ENCODE results near the gene CADM2. TPM values are rescaled to one million over a fixed set of nuclear protein-coding genes. Genes with fewer than 3 reads are reported as not detected.

The CADM2 gene
- total RNA-seq, 4 donors from 2014 or later: 0.13 to 4.3 (median 4.1) TPM

DNA sequence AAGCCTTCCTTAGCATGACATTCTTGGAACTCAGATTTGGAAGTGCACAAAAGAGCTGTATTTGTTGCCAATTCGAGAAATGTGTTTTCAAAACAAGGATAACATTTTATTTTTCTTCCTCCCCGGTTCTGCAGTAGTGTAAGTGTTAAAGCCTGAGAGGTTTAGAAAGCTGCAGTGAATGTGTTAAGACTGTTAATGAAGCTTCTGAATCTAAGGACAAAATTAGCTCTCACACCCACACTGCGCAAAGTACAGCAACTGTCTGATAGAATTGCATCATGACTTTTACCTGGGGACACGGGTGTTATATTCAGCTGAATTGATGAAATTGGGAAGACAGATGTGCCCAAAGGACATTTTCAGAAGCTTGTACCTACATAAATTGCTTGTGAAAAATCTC is 344.4 kb downstream of the CADM2 start:
- no peaks in the 10 kb centered on the region for H3K36me3 ChIP-seq
- H3K27ac ChIP-seq: no peak overlapping the region
- H3K27me3 ChIP-seq: no peaks in the 10 kb centered on the region
- intact Hi-C loops (cut with DNase I): no loop called here
- H3K9me3 ChIP-seq: no peaks in the 10 kb centered on the region
- WGBS, 2 donors: 68 to 72% methylated on average over 4 of the region's 4 CpGs
- no peak overlapping the region for H3K4me3 ChIP-seq (replicated peaks in 1 of 3)
- DNase-seq: no peak
- no peaks in the 10 kb centered on the region for H3K4me1 ChIP-seq
- no peak for TF ChIP-seq POLR2A (IDR thresholded peaks at IDR 0.05)
- TF ChIP-seq, protein P1, sequence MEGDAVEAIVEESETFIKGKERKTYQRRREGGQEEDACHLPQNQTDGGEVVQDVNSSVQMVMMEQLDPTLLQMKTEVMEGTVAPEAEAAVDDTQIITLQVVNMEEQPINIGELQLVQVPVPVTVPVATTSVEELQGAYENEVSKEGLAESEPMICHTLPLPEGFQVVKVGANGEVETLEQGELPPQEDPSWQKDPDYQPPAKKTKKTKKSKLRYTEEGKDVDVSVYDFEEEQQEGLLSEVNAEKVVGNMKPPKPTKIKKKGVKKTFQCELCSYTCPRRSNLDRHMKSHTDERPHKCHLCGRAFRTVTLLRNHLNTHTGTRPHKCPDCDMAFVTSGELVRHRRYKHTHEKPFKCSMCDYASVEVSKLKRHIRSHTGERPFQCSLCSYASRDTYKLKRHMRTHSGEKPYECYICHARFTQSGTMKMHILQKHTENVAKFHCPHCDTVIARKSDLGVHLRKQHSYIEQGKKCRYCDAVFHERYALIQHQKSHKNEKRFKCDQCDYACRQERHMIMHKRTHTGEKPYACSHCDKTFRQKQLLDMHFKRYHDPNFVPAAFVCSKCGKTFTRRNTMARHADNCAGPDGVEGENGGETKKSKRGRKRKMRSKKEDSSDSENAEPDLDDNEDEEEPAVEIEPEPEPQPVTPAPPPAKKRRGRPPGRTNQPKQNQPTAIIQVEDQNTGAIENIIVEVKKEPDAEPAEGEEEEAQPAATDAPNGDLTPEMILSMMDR (IDR thresholded peaks at IDR 0.05): no peak

DNA sequence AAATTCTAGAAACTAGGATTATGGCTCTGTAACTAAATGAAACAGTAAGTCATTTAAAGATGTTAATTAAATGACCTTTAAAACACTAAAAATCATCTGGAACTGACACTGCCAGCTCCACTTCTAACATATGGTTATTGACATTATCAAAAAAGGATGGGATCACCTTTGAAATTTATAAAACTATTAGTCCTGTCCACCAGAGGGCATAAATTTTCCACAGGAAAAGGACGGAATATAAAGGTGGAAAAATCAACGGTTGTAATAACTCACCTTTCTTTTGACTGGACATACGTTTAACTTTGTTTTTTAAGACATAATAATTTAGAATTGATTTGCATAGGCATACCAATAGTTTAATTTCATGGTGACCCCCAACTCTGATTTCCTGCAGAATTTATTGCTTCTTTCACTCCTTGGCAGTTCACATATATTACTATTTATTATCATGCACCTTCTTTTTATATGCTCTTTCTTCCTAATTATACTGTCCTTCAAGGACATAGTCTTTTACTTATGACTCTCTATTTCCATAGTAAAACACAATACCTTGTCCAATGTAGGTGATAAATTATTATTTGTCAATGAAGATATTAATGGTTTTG is 345.7 kb downstream of the CADM2 start:
- no peak overlapping the region for H3K27ac ChIP-seq
- H3K27me3 ChIP-seq: no peaks in the 10 kb centered on the region
- H3K36me3 ChIP-seq: no peaks in the 10 kb centered on the region
- intact Hi-C loops (cut with DNase I): no loop called here
- no peak for TF ChIP-seq POLR2A (IDR thresholded peaks at IDR 0.05)
- TF ChIP-seq, protein P1 (IDR thresholded peaks at IDR 0.05): peak in 2 of 6 experiments; percentile 17 to 39
- H3K9me3 ChIP-seq: no peaks in the 10 kb centered on the region
- no peak for DNase-seq
- 37 to 52% methylated on average over 3 of the region's 3 CpGs for WGBS, 2 donors
- H3K4me1 ChIP-seq: no peaks in the 10 kb centered on the region
- no peak overlapping the region for H3K4me3 ChIP-seq (replicated peaks in 1 of 3)

DNA sequence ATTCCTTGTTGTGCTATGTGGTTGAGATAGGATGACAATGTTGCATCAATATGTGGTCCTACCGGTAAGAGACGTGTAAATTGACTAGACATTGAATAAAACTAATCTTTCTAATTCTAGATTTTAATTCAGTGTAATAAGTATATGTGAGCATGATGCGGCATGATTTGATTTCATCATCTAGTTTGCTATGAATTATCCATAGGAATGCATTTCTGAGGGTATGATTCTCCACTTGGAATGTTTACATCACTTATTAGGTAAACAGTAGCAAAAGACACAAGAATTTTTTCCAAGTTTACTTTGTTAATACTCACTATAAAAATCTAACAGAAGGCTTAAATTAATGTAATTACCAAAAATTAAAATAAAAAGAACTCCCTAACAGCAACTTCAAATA is 353.5 kb downstream of the CADM2 start:
- H3K4me1 ChIP-seq: no peaks in the 10 kb centered on the region
- H3K9me3 ChIP-seq: no peaks in the 10 kb centered on the region
- no peaks in the 10 kb centered on the region for H3K36me3 ChIP-seq
- intact Hi-C loops (cut with DNase I): no loop called here
- no peaks in the 10 kb centered on the region for H3K27me3 ChIP-seq
- WGBS, 2 donors: 85 to 95% methylated on average over 3 of the region's 3 CpGs
- no peak overlapping the region for H3K27ac ChIP-seq
- no peak for DNase-seq
- TF ChIP-seq, protein P1 (IDR thresholded peaks at IDR 0.05): no peak
- no peak for TF ChIP-seq POLR2A (IDR thresholded peaks at IDR 0.05)
- no peak overlapping the region for H3K4me3 ChIP-seq (replicated peaks in 1 of 3)

DNA sequence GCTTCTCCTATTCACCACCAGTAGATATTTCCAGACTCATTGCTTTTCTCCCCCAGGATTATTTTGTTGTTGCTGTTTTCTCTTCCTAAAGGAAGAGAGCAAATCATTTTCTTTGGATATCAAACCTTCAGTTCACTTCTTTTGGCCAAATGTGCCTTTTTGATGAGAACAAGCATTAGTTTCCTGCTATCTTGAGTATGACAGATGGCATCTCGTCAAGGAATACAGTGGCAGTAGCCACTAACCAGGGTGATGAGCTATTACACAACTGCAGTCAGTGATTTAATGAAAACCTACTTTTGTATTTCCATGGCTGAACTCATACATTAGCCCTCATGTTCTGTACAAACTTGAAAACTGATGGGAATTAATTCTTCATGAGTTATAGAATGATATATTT is 354.6 kb downstream of the CADM2 start:
- Histone ChIP-seq H3K36me3 (no peaks in the 10 kb centered on the region), H3K9me3 (no peaks in the 10 kb centered on the region), H3K4me3 (replicated peaks in 1 of 3) (no peak overlapping the region), H3K4me1 (no peaks in the 10 kb centered on the region), H3K27ac (no peak overlapping the region), H3K27me3 (no peaks in the 10 kb centered on the region)
- 74 to 91% methylated on average over 1 of the region's 1 CpG for WGBS, 2 donors
- TF ChIP-seq, protein P1 (IDR thresholded peaks at IDR 0.05): no peak
- TF ChIP-seq POLR2A (IDR thresholded peaks at IDR 0.05): no peak
- DNase-seq: no peak
- intact Hi-C loops (cut with DNase I): no loop called here

DNA sequence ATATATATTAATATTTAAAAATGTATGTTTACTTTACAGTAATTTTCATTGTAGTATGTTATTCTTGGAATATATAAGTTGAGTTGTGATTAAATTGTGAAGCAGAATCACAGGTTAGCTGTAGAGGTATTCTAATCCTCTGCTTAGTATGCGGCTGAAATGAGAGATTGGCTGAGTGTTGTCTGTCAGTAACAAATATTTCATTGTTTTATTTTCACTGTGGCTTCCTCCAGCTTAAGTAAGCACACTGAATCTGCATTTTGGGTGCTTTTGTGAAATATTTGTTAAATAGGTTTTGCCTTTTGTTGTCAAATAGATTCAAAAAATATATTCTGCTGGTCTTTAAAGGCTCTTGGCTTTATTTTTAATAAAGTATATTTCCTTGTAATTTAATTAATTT is 357.5 kb downstream of the CADM2 start:
- TF ChIP-seq, protein P1 (IDR thresholded peaks at IDR 0.05): no peak
- TF ChIP-seq POLR2A (IDR thresholded peaks at IDR 0.05): no peak
- H3K36me3 ChIP-seq: no peaks in the 10 kb centered on the region
- H3K27ac ChIP-seq: no peak overlapping the region
- no peaks in the 10 kb centered on the region for H3K27me3 ChIP-seq
- DNase-seq: no peak
- intact Hi-C loops (cut with DNase I): no loop called here
- H3K9me3 ChIP-seq: no peaks in the 10 kb centered on the region
- H3K4me3 ChIP-seq (replicated peaks in 1 of 3): no peak overlapping the region
- H3K4me1 ChIP-seq: no peaks in the 10 kb centered on the region
- 90 to 96% methylated on average over 1 of the region's 1 CpG for WGBS, 2 donors

Measured in thyroid gland (tissue), 4 donors.